Brain microvascular endothelial cell (primary cell): ENCODE data around the gene MLLT10.

Source experiments
- DNase-seq: peaks from one replicate; pipeline ENCODE4 v3.0.0-alpha.2; 2020
- H3K27ac ChIP-seq: fragments of 250-450 bp; sonication (Bioruptor Pico); 2 replicates; pipeline ENCODE4 v1.5.1; 2020; ENCODE audit warnings: mild to moderate bottlenecking, moderate library complexity
- H3K27me3 ChIP-seq: fragments of 250-450 bp; sonication (Bioruptor Pico); replicated peaks from 2 replicates; pipeline ENCODE4 v1.5.1; 2020; ENCODE audit warnings: mild to moderate bottlenecking
- H3K36me3 ChIP-seq: fragments of 250-450 bp; sonication (Bioruptor Pico); replicated peaks from 2 replicates; pipeline ENCODE4 v1.5.1; 2020; ENCODE audit warnings: mild to moderate bottlenecking
- H3K4me3 ChIP-seq: 2 replicates; pipeline ENCODE4 v1.5.1; 2011; ENCODE audit warnings: low read depth, mild to moderate bottlenecking, control low read depth, low read length, moderate library complexity
- CTCF ChIP-seq: IDR thresholded peaks from 2 replicates; pipeline ENCODE4 v1.5.1; 2011; ENCODE audit warnings: low read depth, mild to moderate bottlenecking, moderate library complexity, low read length, control low read depth, inconsistent platforms; ENCODE audit errors: missing control alignments
- in situ Hi-C: cut with HindIII; loops from 2 replicates; pipeline ENCODE4 v1.10.0; 2017; ENCODE audit warnings: low sequenced_read_pairs, low pct_ligation_motif_present

MLLT10 gene

GRCh38 chr10:21655687-21656086 lies 121.7 kb downstream of the MLLT10 start:
- DNase-seq, result no peak
- Histone ChIP-seq H3K27ac (no peak overlapping the region), H3K36me3 (peaks cover 2% of the 10 kb centered on the region), H3K27me3 (no peaks in the 10 kb centered on the region), H3K4me3 (no peak overlapping the region)
- in situ Hi-C loops, result no loop called here
- TF ChIP-seq CTCF, result no peak

GRCh38 chr10:21661087-21661486 lies 127.1 kb downstream of the MLLT10 start:
- in situ Hi-C loops, result no loop called here
- no peak for TF ChIP-seq CTCF
- Histone ChIP-seq H3K36me3 (no peaks in the 10 kb centered on the region), H3K27ac (no peak overlapping the region), H3K27me3 (no peaks in the 10 kb centered on the region), H3K4me3 (no peak overlapping the region)
- DNase-seq, result no peak

DNA sequence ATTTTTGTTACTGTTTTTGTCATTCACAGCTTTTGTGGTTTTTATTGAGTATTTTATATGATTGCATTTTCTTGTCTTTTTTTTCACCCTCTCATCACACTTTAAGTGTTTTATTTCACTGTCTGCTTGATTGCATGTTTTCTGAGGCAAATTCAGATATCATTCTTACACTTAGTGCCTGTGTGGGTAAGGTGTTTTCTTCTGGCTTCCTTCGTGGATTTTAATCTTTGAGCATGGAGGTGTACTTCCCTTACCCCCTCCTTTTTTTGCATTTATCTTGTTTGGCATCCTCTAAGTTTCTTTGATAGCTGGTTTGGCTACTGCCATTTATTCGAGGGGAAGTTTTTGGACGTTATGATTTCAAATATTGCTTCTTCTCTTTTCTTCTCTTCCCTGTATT lies 127.9 kb downstream of the MLLT10 start:
- H3K4me3 ChIP-seq, result no peak overlapping the region
- no peak for TF ChIP-seq CTCF
- no peak for DNase-seq
- H3K36me3 ChIP-seq, result no peaks in the 10 kb centered on the region
- in situ Hi-C loops, result no loop called here
- H3K27ac ChIP-seq, result no peak overlapping the region
- no peaks in the 10 kb centered on the region for H3K27me3 ChIP-seq

DNA sequence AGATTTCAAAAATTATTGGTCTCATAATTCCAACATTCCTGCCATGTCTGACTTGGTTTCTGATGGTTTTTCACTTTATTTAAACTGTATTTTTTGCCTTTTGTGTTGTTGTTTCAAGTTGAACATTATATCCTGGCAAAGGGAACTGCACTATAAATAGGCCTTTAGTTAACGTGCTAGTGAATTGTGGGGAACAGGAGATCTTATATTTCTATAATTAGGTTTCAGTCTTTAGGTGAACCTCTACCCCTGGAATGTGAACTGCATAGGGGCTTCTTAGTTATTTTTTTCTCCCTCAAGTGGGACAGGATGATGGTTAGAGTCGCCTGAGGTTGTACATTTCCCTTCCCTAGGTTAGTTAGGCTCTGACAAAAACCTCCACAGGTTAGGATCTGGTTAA lies 128.6 kb downstream of the MLLT10 start:
- TF ChIP-seq CTCF, result no peak

DNA sequence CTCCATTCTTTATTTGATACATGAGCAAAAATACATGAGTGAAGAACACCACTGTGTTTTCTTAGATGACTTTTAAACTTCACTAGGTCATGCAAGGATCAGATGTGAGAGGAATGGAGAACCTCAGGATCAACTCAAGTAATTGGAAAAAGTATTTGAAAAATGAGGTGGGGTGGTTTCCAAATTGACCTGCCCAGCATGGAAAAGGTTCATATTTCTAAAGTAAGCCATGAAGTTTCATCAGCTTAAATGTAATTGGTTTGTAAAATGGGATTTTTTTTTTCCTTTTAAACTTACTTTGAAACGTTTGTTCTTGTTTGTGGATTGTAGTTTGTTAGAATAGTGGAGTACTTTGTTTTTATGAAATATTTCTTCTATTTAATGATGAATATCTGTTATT lies 134.8 kb downstream of the MLLT10 start:
- in situ Hi-C loops, result no loop called here
- H3K36me3 ChIP-seq, result peaks cover 5% of the 10 kb centered on the region
- no peak overlapping the region for H3K4me3 ChIP-seq
- H3K27me3 ChIP-seq, result no peaks in the 10 kb centered on the region
- no peak for TF ChIP-seq CTCF
- H3K27ac ChIP-seq, result no peak overlapping the region
- no peak for DNase-seq

More for the DNA sequence above, 128.6 kb downstream of the MLLT10 start:
- Histone ChIP-seq H3K27me3 (no peaks in the 10 kb centered on the region), H3K27ac (no peak overlapping the region), H3K4me3 (no peak overlapping the region), H3K36me3 (no peaks in the 10 kb centered on the region)
- in situ Hi-C loops, result no loop called here
- no peak for DNase-seq

DNA sequence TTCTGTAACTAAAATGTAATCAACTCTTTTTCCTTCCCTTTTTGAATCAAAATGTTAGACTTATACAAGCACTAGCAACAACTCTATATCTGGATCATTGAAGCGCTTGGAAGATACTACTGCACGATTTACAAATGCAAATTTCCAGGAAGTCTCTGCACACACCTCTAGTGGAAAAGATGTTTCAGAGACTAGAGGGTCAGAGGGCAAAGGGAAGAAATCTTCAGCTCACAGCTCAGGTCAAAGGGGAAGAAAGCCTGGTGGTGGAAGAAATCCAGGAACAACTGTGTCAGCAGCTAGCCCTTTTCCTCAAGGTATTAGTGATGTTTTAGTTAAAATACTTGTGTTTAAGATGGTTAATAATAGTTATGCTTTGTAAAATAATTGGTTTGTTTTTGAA lies 136.4 kb downstream of the MLLT10 start:
- in situ Hi-C loops, result no loop called here
- peaks cover 5% of the 10 kb centered on the region for H3K36me3 ChIP-seq

More for the DNA sequence above, 136.4 kb downstream of the MLLT10 start:
- no peak overlapping the region for H3K4me3 ChIP-seq
- DNase-seq, result no peak
- no peak overlapping the region for H3K27ac ChIP-seq
- no peaks in the 10 kb centered on the region for H3K27me3 ChIP-seq
- TF ChIP-seq CTCF, result no peak
